A549 (cell line): ENCODE measurements around the gene ABHD2.

Source experiments
- CTCF ChIP-seq: fragments of >200 bp; sonication (Bioruptor Twin); formaldehyde crosslinking; IDR thresholded peaks from 3 replicates; pipeline ENCODE4 v1.5.1; 2016
- ESRRA ChIP-seq: fragments of 150-350 bp; IDR thresholded peaks from 2 replicates; pipeline ENCODE4 v1.6.1; 2014; ENCODE audit warnings: mild to moderate bottlenecking, low read length, borderline replicate concordance
- NFE2L2 ChIP-seq: fragments of 150-350 bp; conservative IDR thresholded peaks from 2 replicates; pipeline ENCODE4 v1.6.1; 2014; ENCODE audit warnings: low read length
- POLR2A ChIP-seq: IDR thresholded peaks from 2 replicates; pipeline ENCODE4 v1.6.1; 2012; ENCODE audit warnings: mild to moderate bottlenecking, low read length
- RFX5 ChIP-seq: fragments of 450-650 bp; IDR thresholded peaks from 2 replicates; pipeline ENCODE4 v1.7.1; 2014; ENCODE audit warnings: antibody characterized with exemption, mild to moderate bottlenecking, moderate library complexity
- SREBF2 ChIP-seq: fragments of 450-650 bp; IDR thresholded peaks from 2 replicates; pipeline ENCODE4 v1.6.1; 2014; ENCODE audit warnings: mild to moderate bottlenecking, moderate library complexity
- TF ChIP-seq, protein P1 (sequence below): IDR thresholded peaks from 2 replicates; pipeline ENCODE4 v1.6.1; 2012

DNA sequence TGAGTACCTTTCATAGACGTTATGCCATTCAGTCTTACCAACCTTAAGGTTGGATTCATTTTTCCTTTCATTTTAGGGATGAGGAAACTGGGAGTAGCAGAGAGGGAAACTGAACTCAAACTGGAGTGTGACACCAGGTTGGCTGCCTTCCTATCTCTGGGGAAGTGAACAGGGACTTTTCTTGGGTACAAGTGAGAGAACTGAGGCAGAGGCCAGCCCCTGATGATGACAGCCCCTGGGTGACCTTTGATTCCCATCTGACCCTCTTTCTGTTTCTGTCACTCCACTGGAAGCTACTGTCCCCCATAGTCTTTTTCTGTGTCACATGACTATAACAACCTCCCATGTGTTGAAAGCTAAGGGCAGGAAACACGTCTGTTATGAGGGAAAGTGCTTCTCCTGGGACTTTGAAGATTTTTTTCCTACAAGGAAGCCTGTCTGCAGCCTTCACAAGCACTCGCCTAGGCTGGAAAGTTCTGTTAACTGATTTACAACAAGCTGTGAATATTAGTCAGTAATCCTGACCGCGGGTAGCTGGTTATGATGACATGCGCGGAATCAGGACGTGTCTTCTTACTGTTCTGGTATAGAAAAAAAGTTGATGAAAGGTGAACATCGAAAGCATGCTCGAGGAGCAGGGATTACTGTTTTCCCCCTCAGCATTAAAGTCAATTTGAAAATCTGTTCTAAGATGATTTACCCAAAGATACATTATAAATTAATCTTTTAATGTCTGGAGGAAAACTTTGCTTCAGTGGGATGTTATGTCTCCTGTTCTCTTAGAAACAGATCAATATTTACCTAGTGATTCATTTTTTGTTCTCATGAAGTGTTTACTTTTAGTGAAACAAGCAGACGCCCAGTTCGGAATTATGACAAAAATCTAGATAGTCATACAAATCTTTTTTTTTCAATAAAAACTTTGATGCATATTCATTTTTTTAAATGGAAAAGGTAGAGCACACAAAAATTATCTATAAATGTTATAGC lies 31.5 kb downstream of the ABHD2 start:
- TF ChIP-seq CTCF (no peak), POLR2A (no peak), ESRRA (no peak), RFX5 (no peak), NFE2L2 (no peak), SREBF2 (no peak)
- TF ChIP-seq, protein P1, sequence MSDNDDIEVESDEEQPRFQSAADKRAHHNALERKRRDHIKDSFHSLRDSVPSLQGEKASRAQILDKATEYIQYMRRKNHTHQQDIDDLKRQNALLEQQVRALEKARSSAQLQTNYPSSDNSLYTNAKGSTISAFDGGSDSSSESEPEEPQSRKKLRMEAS, result peak; percentile 83
